CD8-positive, alpha-beta memory T cell (primary cell): ENCODE data around the gene ZNF691. TPM values are rescaled to one million over a fixed set of nuclear protein-coding genes. Genes with fewer than 3 reads are reported as not detected.
A peak's percentile ranks its signal among the peaks of the same experiment; 100 is the strongest.

Experiments used
- CTCF ChIA-PET: fragments of 350-600 bp; sonication (Branson Sonifier 250); formaldehyde crosslinking; loops from one replicate; lab custom pipeline; 2021; ENCODE audit warnings: antibody characterized with exemption; lab: Charles Lee
- POLR2A ChIA-PET: fragments of 350-600 bp; sonication (Branson Sonifier 250); formaldehyde crosslinking; loops from one replicate; lab custom pipeline; 2021; ENCODE audit warnings: antibody characterized with exemption; lab: Charles Lee
- DNase-seq, 5 donors: peaks; one replicate each; pipeline versions ENCODE4 v3.0.0 to v3.0.0-alpha.2; 2020 to 2022; ENCODE audit warnings: mixed read lengths in 1 of 5
- H3K27ac ChIP-seq: one replicate; pipeline ENCODE4 v1.7.0; 2013; ENCODE audit warnings: low read depth, mild to moderate bottlenecking, low read length, moderate library complexity
- H3K27me3 ChIP-seq: 2 replicates; pipeline ENCODE4 v1.7.0; 2013; ENCODE audit warnings: low read length, mild to moderate bottlenecking; ENCODE audit not compliant: insufficient read depth, poor library complexity, severe bottlenecking
- H3K36me3 ChIP-seq: 2 replicates; pipeline ENCODE4 v1.7.0; 2013; ENCODE audit warnings: mild to moderate bottlenecking, low read length, moderate library complexity; ENCODE audit not compliant: insufficient read depth
- H3K4me1 ChIP-seq: 2 replicates; pipeline ENCODE4 v1.7.0; 2013; ENCODE audit warnings: mild to moderate bottlenecking, low read length, moderate library complexity; ENCODE audit not compliant: insufficient read depth
- H3K4me3 ChIP-seq: 2 replicates; pipeline ENCODE4 v1.7.0; 2013; ENCODE audit warnings: mild to moderate bottlenecking, low read length
- H3K9me3 ChIP-seq: 2 replicates; pipeline ENCODE4 v1.7.0; 2013; ENCODE audit warnings: mild to moderate bottlenecking, low read length
- H3K27ac Mint-ChIP-seq, 8 donors: one replicate each; pipeline ENCODE4 v1.8.0; 2020 to 2021; ENCODE audit warnings: mixed read lengths in 8 of 8, mild to moderate bottlenecking in 6 of 8, inconsistent platforms in 3 of 8, moderate library complexity in 3 of 8
- H3K27me3 Mint-ChIP-seq, 2 donors: one replicate each; pipeline ENCODE4 v1.8.0; 2020 to 2021; ENCODE audit warnings: mixed read lengths in 2 of 2, mild to moderate bottlenecking in 1 of 2, moderate library complexity in 1 of 2
- H3K36me3 Mint-ChIP-seq, 3 donors: one replicate each; pipeline ENCODE4 v1.8.0; 2020 to 2021; ENCODE audit warnings: mixed read lengths in 3 of 3, inconsistent platforms in 1 of 3, mild to moderate bottlenecking in 1 of 3
- H3K4me1 Mint-ChIP-seq, 3 donors: one replicate each; pipeline ENCODE4 v1.8.0; 2020 to 2021; ENCODE audit warnings: mixed read lengths in 3 of 3, inconsistent platforms in 1 of 3, mild to moderate bottlenecking in 1 of 3
- H3K4me3 Mint-ChIP-seq, 7 donors: one replicate each; pipeline ENCODE4 v1.8.0; 2020 to 2021; ENCODE audit warnings: mixed read lengths in 7 of 7, mild to moderate bottlenecking in 6 of 7, moderate library complexity in 4 of 7, inconsistent platforms in 2 of 7
- H3K9me3 Mint-ChIP-seq, 5 donors: one replicate each; pipeline ENCODE4 v1.8.0; 2020 to 2022; ENCODE audit warnings: mixed read lengths in 5 of 5, mild to moderate bottlenecking in 3 of 5, moderate library complexity in 2 of 5, inconsistent platforms in 1 of 5
- polyA plus RNA-seq: library from polyadenylated mRNA; unstranded; fragments of 300-500 nt; fragmentation: Illumina TruSeq; gene quantifications from one replicate; pipeline ENCODE4 v1.2.3, GENCODE V29; 2021
- total RNA-seq, 2 experiments: library from RNA; stranded (reverse); gene quantifications; one replicate each; pipeline ENCODE4 v1.2.3, GENCODE V29; 2021

The ZNF691 gene
- total and polyA plus RNA-seq, 3 experiments from 2014 or later, result 9.5 to 10.8 (median 10.8) TPM

DNA sequence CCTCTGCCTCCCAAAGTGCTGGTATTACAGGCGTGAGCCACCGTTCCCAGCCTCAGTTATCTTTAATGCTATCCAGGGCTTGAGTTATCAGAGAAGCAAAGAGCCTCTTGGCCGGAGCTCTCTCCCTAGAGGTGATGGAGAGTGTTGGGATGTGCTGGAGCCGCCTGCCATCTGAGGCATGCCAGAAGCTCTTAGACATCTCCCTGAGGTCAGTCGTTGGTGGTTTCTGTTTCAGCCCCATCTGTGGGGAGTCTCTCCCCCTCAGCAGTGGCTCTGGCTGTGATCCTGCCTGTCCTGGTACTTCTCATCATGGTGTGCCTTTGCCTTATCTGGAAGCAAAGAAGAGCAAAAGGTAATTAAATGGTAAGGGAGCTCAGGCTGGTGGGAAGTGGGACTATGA lies 11.6 kb upstream of the ZNF691 start:
- Mint-ChIP-seq H3K9me3 (no peaks in the 10 kb centered on the region), H3K27me3 (no peaks in the 10 kb centered on the region), H3K4me3 (no peak overlapping the region), H3K36me3 (peaks cover 4 to 10% (median 4%) of the 10 kb centered on the region in 3 donors), H3K4me1 (no peaks in the 10 kb centered on the region), H3K27ac (no peak overlapping the region)
- ChIA-PET POLR2A (no interaction called here), CTCF (interaction anchor here (0.9 to 1.7 kb wide), 2 partner anchors 11 to 239 kb away, joined by 3 read pairs; partner anchors contain the start of gene ZNF691)
- Histone ChIP-seq H3K36me3 (no peaks in the 10 kb centered on the region), H3K27ac (no peak overlapping the region), H3K4me3 (no peak overlapping the region), H3K9me3 (no peaks in the 10 kb centered on the region), H3K27me3 (no peaks in the 10 kb centered on the region), H3K4me1 (no peaks in the 10 kb centered on the region)
- DNase-seq, result no peak

DNA sequence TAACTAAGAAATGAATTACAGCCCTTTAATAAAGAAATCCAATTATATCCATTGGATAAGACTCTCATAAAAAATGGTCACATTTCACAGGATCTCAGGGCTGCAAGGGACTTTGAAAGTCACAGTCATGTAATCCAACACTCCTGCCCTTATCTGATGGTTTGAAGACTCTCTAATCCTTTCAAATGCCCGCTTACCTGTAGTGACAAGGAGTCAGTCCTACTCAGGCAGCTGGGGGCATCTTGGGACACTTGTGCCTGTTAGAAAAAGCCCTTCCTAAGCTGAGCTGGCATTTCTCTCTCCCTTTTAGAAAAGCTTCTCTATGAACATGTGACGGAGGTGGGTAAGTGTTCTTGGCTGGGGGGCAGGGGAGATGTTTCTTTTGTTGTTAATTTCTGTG lies 11.0 kb upstream of the ZNF691 start:
- no peak overlapping the region for H3K27ac ChIP-seq
- CTCF ChIA-PET, result interaction anchor here (1.7 kb wide), 1 partner anchor 238 kb away, joined by 3 read pairs; no protein-coding TSS in a partner anchor
- H3K4me3 ChIP-seq, result no peak overlapping the region
- no peaks in the 10 kb centered on the region for H3K36me3 ChIP-seq
- POLR2A ChIA-PET, result no interaction called here
- no peaks in the 10 kb centered on the region for H3K27me3 ChIP-seq
- Mint-ChIP-seq H3K9me3 (no peaks in the 10 kb centered on the region), H3K27me3 (no peaks in the 10 kb centered on the region), H3K36me3 (peaks cover 3 to 10% (median 4%) of the 10 kb centered on the region in 3 donors), H3K4me1 (no peaks in the 10 kb centered on the region), H3K27ac (no peak overlapping the region), H3K4me3 (no peak overlapping the region)
- H3K4me1 ChIP-seq, result no peaks in the 10 kb centered on the region
- DNase-seq, result no peak
- no peaks in the 10 kb centered on the region for H3K9me3 ChIP-seq

DNA sequence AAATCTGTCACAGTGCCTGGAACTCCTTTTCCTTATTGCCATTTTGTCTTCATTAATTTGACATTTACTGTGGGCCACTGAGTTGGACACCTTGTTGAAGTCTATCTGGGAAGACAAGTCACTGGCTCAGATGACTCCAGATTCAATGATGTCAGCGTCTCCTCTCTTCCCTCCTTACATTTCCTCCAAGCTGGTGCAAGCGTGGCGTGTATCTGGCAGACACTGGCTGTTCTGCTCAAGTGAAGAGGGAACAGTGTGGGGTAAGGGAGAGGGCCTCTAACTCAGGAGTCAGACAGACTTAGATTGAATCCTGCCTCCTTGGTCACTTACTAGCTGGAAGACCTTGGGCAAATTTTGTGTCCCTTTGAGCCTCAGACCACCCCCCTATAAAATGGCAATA lies 8.7 kb upstream of the ZNF691 start:
- no peak overlapping the region for H3K27ac ChIP-seq
- Mint-ChIP-seq H3K27ac (peak overlapping the region in 1 of 8 donors; percentile 17), H3K27me3 (no peaks in the 10 kb centered on the region), H3K4me1 (no peaks in the 10 kb centered on the region), H3K36me3 (peaks cover 1 to 8% (median 4%) of the 10 kb centered on the region in 3 donors), H3K4me3 (no peak overlapping the region), H3K9me3 (no peaks in the 10 kb centered on the region)
- CTCF ChIA-PET, result no interaction called here
- no peaks in the 10 kb centered on the region for H3K4me1 ChIP-seq
- no peak overlapping the region for H3K4me3 ChIP-seq
- no peaks in the 10 kb centered on the region for H3K9me3 ChIP-seq
- no peaks in the 10 kb centered on the region for H3K27me3 ChIP-seq
- H3K36me3 ChIP-seq, result no peaks in the 10 kb centered on the region
- DNase-seq, result no peak
- POLR2A ChIA-PET, result no interaction called here

DNA sequence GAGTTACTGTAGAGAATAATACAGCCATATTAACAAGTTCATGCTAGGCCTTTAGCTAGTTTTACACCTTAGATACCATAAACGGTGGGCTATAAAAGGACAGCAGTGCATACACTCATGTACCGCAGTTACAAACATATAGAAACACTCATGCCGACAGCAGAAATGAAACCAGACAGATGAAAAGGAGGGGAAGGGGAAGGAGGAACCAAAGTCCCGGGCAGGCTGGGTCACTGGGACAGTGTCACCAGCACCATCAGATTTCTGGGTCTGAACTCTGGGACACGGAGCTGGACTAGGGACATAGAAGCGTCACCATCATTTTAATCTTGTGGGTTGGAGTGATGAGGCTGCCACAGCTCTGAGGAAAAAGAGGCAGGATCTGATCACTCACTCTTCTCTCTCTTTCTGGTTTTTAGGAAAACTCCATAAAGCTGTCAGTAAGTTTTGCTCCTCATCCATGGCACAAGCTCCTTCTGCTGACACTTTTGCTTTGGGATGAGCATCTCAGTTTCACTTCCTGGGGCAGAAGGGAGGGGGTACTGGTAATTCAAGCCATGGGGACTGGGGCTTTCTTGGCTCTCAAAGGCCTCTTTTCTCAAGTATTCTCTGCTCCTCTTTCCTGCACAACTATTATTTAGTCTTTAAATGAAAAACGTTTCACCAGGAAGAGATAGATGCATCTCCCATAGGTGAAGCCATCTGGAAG lies 7.8 kb upstream of the ZNF691 start:
- no peak overlapping the region for H3K27ac Mint-ChIP-seq
- H3K27me3 Mint-ChIP-seq, result no peaks in the 10 kb centered on the region
- H3K4me1 Mint-ChIP-seq, result no peaks in the 10 kb centered on the region
- no peak overlapping the region for H3K4me3 ChIP-seq
- H3K9me3 Mint-ChIP-seq, result no peaks in the 10 kb centered on the region
- H3K4me3 Mint-ChIP-seq, result no peak overlapping the region
- H3K36me3 ChIP-seq, result no peaks in the 10 kb centered on the region
- H3K27ac ChIP-seq, result no peak overlapping the region
- no peaks in the 10 kb centered on the region for H3K9me3 ChIP-seq
- CTCF ChIA-PET, result interaction anchor here (0.7 kb wide), 1 partner anchor 9 kb away, joined by 3 read pairs; no protein-coding TSS in a partner anchor
- peaks cover 4 to 11% (median 5%) of the 10 kb centered on the region in 3 donors for H3K36me3 Mint-ChIP-seq
- no peaks in the 10 kb centered on the region for H3K27me3 ChIP-seq
- no peaks in the 10 kb centered on the region for H3K4me1 ChIP-seq
- no peak for DNase-seq
- POLR2A ChIA-PET, result interaction anchor here (0.5 kb wide), 1 partner anchor 26 kb away, joined by 9 read pairs; no protein-coding TSS in a partner anchor

DNA sequence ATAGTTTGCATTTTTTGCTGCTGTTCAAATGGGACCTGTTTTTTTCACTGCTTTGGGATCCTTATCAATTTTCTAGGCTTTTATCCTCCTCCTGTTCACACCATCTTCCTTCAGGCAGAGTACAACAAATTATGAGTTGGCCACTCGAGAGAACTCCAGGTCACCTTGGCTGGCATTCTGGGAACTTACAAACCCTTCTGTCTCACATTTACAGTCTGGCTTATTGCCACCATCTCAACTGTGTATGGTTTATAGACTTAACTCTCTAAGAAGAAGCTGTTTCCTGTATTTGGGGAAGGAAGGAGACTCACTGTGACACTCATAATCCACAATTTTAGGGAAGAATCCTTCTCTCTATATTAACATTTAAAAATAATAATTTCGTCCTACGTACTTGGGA lies 5.4 kb upstream of the ZNF691 start:
- Histone ChIP-seq H3K27ac (no peak overlapping the region), H3K4me1 (peaks cover 4% of the 10 kb centered on the region), H3K4me3 (no peak overlapping the region), H3K27me3 (no peaks in the 10 kb centered on the region), H3K36me3 (no peaks in the 10 kb centered on the region), H3K9me3 (no peaks in the 10 kb centered on the region)
- Mint-ChIP-seq H3K4me1 (peaks cover 3 to 5% (median 3%) of the 10 kb centered on the region in 3 donors), H3K9me3 (no peaks in the 10 kb centered on the region), H3K4me3 (no peak overlapping the region), H3K36me3 (peaks cover 0 to 7% (median 4%) of the 10 kb centered on the region in 3 donors), H3K27me3 (no peaks in the 10 kb centered on the region), H3K27ac (no peak overlapping the region)
- CTCF ChIA-PET, result no interaction called here
- POLR2A ChIA-PET, result no interaction called here
- no peak for DNase-seq

DNA sequence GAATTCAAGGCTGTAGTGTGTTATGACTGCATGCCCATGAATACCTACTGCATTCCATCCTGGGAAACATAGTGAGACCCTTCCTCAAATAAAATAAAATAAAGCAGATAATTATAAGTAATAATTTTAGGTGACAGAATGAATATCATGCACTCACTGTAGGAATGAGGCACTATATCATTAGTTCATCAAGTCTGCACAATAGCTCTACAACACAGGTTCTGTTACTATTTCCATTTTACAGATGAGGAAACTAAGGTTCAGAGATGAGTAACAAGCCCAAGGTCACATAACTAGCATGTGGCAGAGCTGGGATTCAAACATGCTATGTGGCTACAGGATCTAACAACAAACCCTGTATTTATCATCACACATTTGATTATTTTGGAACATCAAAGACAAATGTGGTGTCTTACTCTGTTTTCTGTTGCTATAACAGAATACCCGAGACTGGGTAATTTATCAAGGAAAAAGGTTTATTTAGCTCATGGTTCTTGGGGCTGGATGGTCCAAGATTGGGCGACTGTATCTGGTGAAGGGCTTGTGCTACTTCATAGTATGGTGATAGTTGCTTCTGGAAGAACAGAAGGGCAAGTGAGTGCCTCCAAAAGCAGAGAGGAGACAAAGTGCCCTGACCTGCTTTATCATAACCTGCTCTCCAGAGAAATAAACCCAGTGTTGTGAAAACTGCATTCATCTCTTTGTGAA lies 4.8 kb upstream of the ZNF691 start:
- Mint-ChIP-seq H3K4me3 (no peak overlapping the region), H3K4me1 (peaks cover 6 to 10% (median 7%) of the 10 kb centered on the region in 3 donors), H3K36me3 (peaks cover 0 to 9% (median 4%) of the 10 kb centered on the region in 3 donors), H3K27ac (no peak overlapping the region), H3K27me3 (no peaks in the 10 kb centered on the region), H3K9me3 (no peaks in the 10 kb centered on the region)
- Histone ChIP-seq H3K4me3 (no peak overlapping the region), H3K4me1 (peaks cover 5% of the 10 kb centered on the region), H3K27ac (no peak overlapping the region), H3K36me3 (no peaks in the 10 kb centered on the region), H3K27me3 (no peaks in the 10 kb centered on the region), H3K9me3 (no peaks in the 10 kb centered on the region)
- ChIA-PET POLR2A (no interaction called here), CTCF (no interaction called here)
- no peak for DNase-seq

DNA sequence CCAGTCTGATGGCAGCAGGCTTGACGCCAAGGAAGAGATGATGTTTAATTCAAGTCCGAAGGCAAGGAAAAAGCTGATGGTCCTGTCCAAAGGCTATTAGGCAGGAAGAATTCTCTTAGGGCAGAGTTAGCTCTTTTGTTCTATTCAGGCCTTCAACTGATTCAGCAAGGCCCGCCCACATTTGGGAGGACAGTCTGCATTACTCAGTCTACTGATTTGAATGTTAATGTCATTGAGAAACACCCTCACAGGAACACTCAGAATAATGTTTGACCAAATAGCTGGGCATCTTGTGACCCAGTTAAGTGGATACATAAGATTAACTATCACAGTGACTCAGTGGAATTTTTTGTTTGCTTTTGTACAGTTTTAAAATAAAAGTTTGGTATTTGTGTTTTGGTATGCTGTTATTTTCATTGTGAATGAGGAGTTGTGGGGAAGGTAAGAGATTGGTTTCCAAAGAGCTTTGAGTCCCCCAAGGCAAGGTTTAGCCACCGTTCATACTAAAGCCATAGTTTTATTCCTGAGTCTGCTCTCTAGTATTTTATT lies 1.7 kb upstream of the ZNF691 start:
- Histone ChIP-seq H3K36me3 (no peaks in the 10 kb centered on the region), H3K4me3 (no peak overlapping the region), H3K27ac (no peak overlapping the region), H3K4me1 (peaks cover 20% of the 10 kb centered on the region), H3K27me3 (no peaks in the 10 kb centered on the region), H3K9me3 (no peaks in the 10 kb centered on the region)
- Mint-ChIP-seq H3K36me3 (peaks cover 0 to 20% (median 9%) of the 10 kb centered on the region in 3 donors), H3K4me3 (peak overlapping the region in 1 of 7 donors; percentile 31), H3K27ac (peak overlapping the region in 1 of 8 donors; percentile 0), H3K27me3 (no peaks in the 10 kb centered on the region), H3K9me3 (no peaks in the 10 kb centered on the region), H3K4me1 (peaks cover 31 to 38% (median 35%) of the 10 kb centered on the region in 3 donors)
- DNase-seq, result no peak
- ChIA-PET POLR2A (no interaction called here), CTCF (interaction anchor here (1.2 kb wide), 1 partner anchor 21 kb away, joined by 3 read pairs; no protein-coding TSS in a partner anchor)

DNA sequence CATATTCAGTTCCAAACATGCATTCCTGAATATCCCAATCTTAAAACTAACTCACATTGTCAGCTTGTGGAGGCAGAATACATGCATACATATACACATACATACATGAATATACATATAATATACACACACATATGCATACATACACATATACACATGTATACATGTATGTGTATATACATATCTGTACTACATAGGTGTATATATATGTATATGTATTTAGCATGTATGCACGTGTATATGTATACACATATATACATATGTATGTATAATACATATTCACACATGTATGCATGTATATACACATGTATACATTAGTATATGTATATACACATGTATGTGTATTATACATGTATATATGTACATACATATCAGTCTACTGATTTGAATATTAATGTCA lies 1.2 kb upstream of the ZNF691 start:
- Mint-ChIP-seq H3K9me3 (peaks cover 0 to 1% (median 0%) of the 10 kb centered on the region in 5 donors), H3K4me1 (peaks cover 34 to 42% (median 39%) of the 10 kb centered on the region in 3 donors), H3K36me3 (peaks cover 3 to 23% (median 12%) of the 10 kb centered on the region in 3 donors), H3K27ac (no peak overlapping the region), H3K27me3 (no peaks in the 10 kb centered on the region), H3K4me3 (no peak overlapping the region)
- Histone ChIP-seq H3K27me3 (no peaks in the 10 kb centered on the region), H3K4me1 (peaks cover 20% of the 10 kb centered on the region), H3K9me3 (no peaks in the 10 kb centered on the region), H3K4me3 (no peak overlapping the region), H3K36me3 (no peaks in the 10 kb centered on the region), H3K27ac (no peak overlapping the region)
- ChIA-PET CTCF (interaction anchor here (1.2 to 3.0 kb wide), 3 partner anchors 22 to 228 kb away, joined by 3 to 8 read pairs (median 3); no protein-coding TSS in a partner anchor), POLR2A (no interaction called here)
- DNase-seq, result no peak
